Activated CD8-positive, alpha-beta T cell treated with anti-CD3 and anti-CD28 coated beads, Interleukin-2, amount 10 ng/mL, durations not matched to agents 7 days and 5 days (primary cell): Measurements from ENCODE around the gene PRR11. TPM values are rescaled to one million over a fixed set of nuclear protein-coding genes. Genes with fewer than 3 reads are reported as not detected.
A peak's percentile ranks its signal among the peaks of the same experiment; 100 is the strongest.
"Not testable (repeated sequence)": the region's sequence is repeated elsewhere in the genome, so short reads cannot be mapped to it uniquely, and the experiment has no call there.

Source experiments
- ATAC-seq: fragments of 150-1000 bp; cut with Tn5 transposase; one replicate; pipeline ENCODE4 v1.10.0; 2021; ENCODE audit warnings: moderate library complexity
- CTCF ChIA-PET: fragments of 350-600 bp; sonication (Branson Sonifier 250); formaldehyde crosslinking; loops from one replicate; lab custom pipeline; 2021; ENCODE audit warnings: antibody characterized with exemption; lab: Charles Lee
- POLR2A ChIA-PET: fragments of 350-600 bp; sonication (Branson Sonifier 250); formaldehyde crosslinking; loops from one replicate; lab custom pipeline; 2021; ENCODE audit warnings: antibody characterized with exemption; lab: Charles Lee
- DNase-seq: peaks from one replicate; pipeline ENCODE4 v3.0.0-alpha.2; 2020
- H3K27ac Mint-ChIP-seq: one replicate; pipeline ENCODE4 v1.8.0; 2021; ENCODE audit warnings: mild to moderate bottlenecking, mixed read lengths
- H3K27me3 Mint-ChIP-seq: one replicate; pipeline ENCODE4 v1.8.0; 2021; ENCODE audit warnings: low read depth, mixed read lengths
- H3K36me3 Mint-ChIP-seq: one replicate; pipeline ENCODE4 v1.8.0; 2021; ENCODE audit warnings: low read depth, mixed read lengths
- H3K4me1 Mint-ChIP-seq: one replicate; pipeline ENCODE4 v1.8.0; 2021; ENCODE audit warnings: low read depth, mixed read lengths
- H3K4me3 Mint-ChIP-seq: one replicate; pipeline ENCODE4 v1.8.0; 2021; ENCODE audit warnings: mild to moderate bottlenecking, mixed read lengths
- H3K9me3 Mint-ChIP-seq: one replicate; pipeline ENCODE4 v1.8.0; 2022; ENCODE audit warnings: mixed read lengths; ENCODE audit not compliant: insufficient read depth
- total RNA-seq, 2 experiments: library from RNA; stranded (reverse); gene quantifications; one replicate each; pipeline ENCODE4 v1.2.3, GENCODE V29; 2021

Gene PRR11
- total RNA-seq, 2 experiments from 2014 or later = 91.9 to 92.1 TPM

GRCh38 chr17:59126809-59127417 is 28.6 kb upstream of the PRR11 start:
- POLR2A ChIA-PET = no interaction called here
- CTCF ChIA-PET = no interaction called here
- no peak for ATAC-seq
- no peaks in the 10 kb centered on the region for H3K9me3 Mint-ChIP-seq
- H3K27ac Mint-ChIP-seq = no peak overlapping the region
- H3K27me3 Mint-ChIP-seq = no peaks in the 10 kb centered on the region
- peaks cover 2% of the 10 kb centered on the region for H3K4me1 Mint-ChIP-seq
- DNase-seq = no peak
- peaks cover 28% of the 10 kb centered on the region for H3K36me3 Mint-ChIP-seq
- no peak overlapping the region for H3K4me3 Mint-ChIP-seq

- Mint-ChIP-seq H3K36me3 (peaks cover 17% of the 10 kb centered on the region), H3K9me3 (no peaks in the 10 kb centered on the region), H3K27me3 (no peaks in the 10 kb centered on the region), H3K27ac (no peak overlapping the region), H3K4me3 (no peak overlapping the region), H3K4me1 (peaks cover 2% of the 10 kb centered on the region)
- no peak for DNase-seq
- POLR2A ChIA-PET = no interaction called here
- ATAC-seq = no peak
- CTCF ChIA-PET = no interaction called here
Measured at GRCh38 chr17:59129814-59130213, 25.7 kb upstream of the PRR11 start.

GRCh38 chr17:59131131-59131530 is 24.4 kb upstream of the PRR11 start:
- peaks cover 4% of the 10 kb centered on the region for H3K4me1 Mint-ChIP-seq
- DNase-seq = no peak
- CTCF ChIA-PET = interaction anchor here (1.0 kb wide), 1 partner anchor 19 kb away, joined by 3 read pairs; no protein-coding TSS in a partner anchor
- POLR2A ChIA-PET = no interaction called here
- H3K9me3 Mint-ChIP-seq = no peaks in the 10 kb centered on the region
- no peak overlapping the region for H3K4me3 Mint-ChIP-seq
- H3K27me3 Mint-ChIP-seq = no peaks in the 10 kb centered on the region
- no peak for ATAC-seq
- no peak overlapping the region for H3K27ac Mint-ChIP-seq
- peaks cover 20% of the 10 kb centered on the region for H3K36me3 Mint-ChIP-seq

GRCh38 chr17:59138339-59138738 is 17.2 kb upstream of the PRR11 start:
- DNase-seq, ATAC-seq, H3K9me3 Mint-ChIP-seq, H3K4me1 Mint-ChIP-seq, POLR2A ChIA-PET, CTCF ChIA-PET, H3K4me3 Mint-ChIP-seq, H3K27me3 Mint-ChIP-seq, H3K27ac Mint-ChIP-seq: not testable (repeated sequence)
- H3K36me3 Mint-ChIP-seq = peaks cover 12% of the 10 kb centered on the region

- H3K36me3 Mint-ChIP-seq = peaks cover 19% of the 10 kb centered on the region
- no peak overlapping the region for H3K27ac Mint-ChIP-seq
- ATAC-seq (no peak), DNase-seq (no peak)
- peaks cover 2% of the 10 kb centered on the region for H3K4me1 Mint-ChIP-seq
- no peak overlapping the region for H3K4me3 Mint-ChIP-seq
- ChIA-PET CTCF (no interaction called here), POLR2A (no interaction called here)
- H3K9me3 Mint-ChIP-seq = no peaks in the 10 kb centered on the region
- H3K27me3 Mint-ChIP-seq = no peaks in the 10 kb centered on the region
Measured at GRCh38 chr17:59139939-59140338, 15.6 kb upstream of the PRR11 start.

GRCh38 chr17:59141860-59142259 is 13.7 kb upstream of the PRR11 start:
- no peak for ATAC-seq
- no peak overlapping the region for H3K4me3 Mint-ChIP-seq
- H3K27me3 Mint-ChIP-seq = no peaks in the 10 kb centered on the region
- ChIA-PET CTCF (no interaction called here), POLR2A (no interaction called here)
- H3K4me1 Mint-ChIP-seq = no peaks in the 10 kb centered on the region
- H3K27ac Mint-ChIP-seq = no peak overlapping the region
- no peak for DNase-seq
- H3K36me3 Mint-ChIP-seq = peaks cover 29% of the 10 kb centered on the region
- H3K9me3 Mint-ChIP-seq = no peaks in the 10 kb centered on the region

GRCh38 chr17:59145571-59146096 is 9.9 kb upstream of the PRR11 start:
- no peak overlapping the region for H3K27ac Mint-ChIP-seq
- POLR2A ChIA-PET = interaction anchor here (2.2 kb wide), 1 partner anchor 9 kb away, joined by 8 read pairs; the partner anchor contains the start of gene SKA2

GRCh38 chr17:59149051-59149450 is 6.5 kb upstream of the PRR11 start:
- Mint-ChIP-seq H3K4me3 (no peak overlapping the region), H3K9me3 (no peaks in the 10 kb centered on the region), H3K27ac (no peak overlapping the region), H3K27me3 (no peaks in the 10 kb centered on the region), H3K4me1 (peaks cover 43% of the 10 kb centered on the region), H3K36me3 (peaks cover 56% of the 10 kb centered on the region)
- POLR2A ChIA-PET = no interaction called here
- CTCF ChIA-PET = interaction anchor here (1.5 kb wide), 2 partner anchors 22 to 90 kb away, joined by 3 read pairs; no protein-coding TSS in a partner anchor
- ATAC-seq (no peak), DNase-seq (no peak)

More at GRCh38 chr17:59145571-59146096, 9.9 kb upstream of the PRR11 start:
- CTCF ChIA-PET = interaction anchor here (0.7 to 1.4 kb wide), 3 partner anchors 9 to 116 kb away, joined by 3 read pairs; partner anchors contain the start of genes PRR11 and SKA2
- peaks cover 40% of the 10 kb centered on the region for H3K36me3 Mint-ChIP-seq
- DNase-seq (no peak), ATAC-seq (no peak)
- no peak overlapping the region for H3K4me3 Mint-ChIP-seq
- no peaks in the 10 kb centered on the region for H3K9me3 Mint-ChIP-seq
- peaks cover 19% of the 10 kb centered on the region for H3K4me1 Mint-ChIP-seq
- no peaks in the 10 kb centered on the region for H3K27me3 Mint-ChIP-seq

- peak; percentile 51 for DNase-seq
- ChIA-PET CTCF (interaction anchor here (0.8 to 1.5 kb wide), 5 partner anchors 16 to 89 kb away, joined by 3 to 4 read pairs (median 3); partner anchors contain the start of gene TRIM37), POLR2A (interaction anchor here (0.7 kb wide), 1 partner anchor 518 kb away, joined by 3 read pairs; no protein-coding TSS in a partner anchor)
- H3K36me3 Mint-ChIP-seq = peaks cover 54% of the 10 kb centered on the region
- H3K27ac Mint-ChIP-seq = peak overlapping the region; percentile 64
- ATAC-seq = peak; percentile 49
- no peaks in the 10 kb centered on the region for H3K9me3 Mint-ChIP-seq
- peaks cover 43% of the 10 kb centered on the region for H3K4me1 Mint-ChIP-seq
- no peak overlapping the region for H3K4me3 Mint-ChIP-seq
- no peaks in the 10 kb centered on the region for H3K27me3 Mint-ChIP-seq
Measured at GRCh38 chr17:59149841-59150511, 5.6 kb upstream of the PRR11 start.

GRCh38 chr17:59151006-59151405 is 4.5 kb upstream of the PRR11 start:
- Mint-ChIP-seq H3K4me1 (peaks cover 43% of the 10 kb centered on the region), H3K27me3 (no peaks in the 10 kb centered on the region), H3K27ac (no peak overlapping the region), H3K4me3 (no peak overlapping the region), H3K9me3 (no peaks in the 10 kb centered on the region), H3K36me3 (peaks cover 46% of the 10 kb centered on the region)
- ChIA-PET POLR2A (no interaction called here), CTCF (no interaction called here)
- ATAC-seq (no peak), DNase-seq (no peak)

GRCh38 chr17:59151591-59151990 is 4.0 kb upstream of the PRR11 start:
- peaks cover 45% of the 10 kb centered on the region for H3K36me3 Mint-ChIP-seq
- CTCF ChIA-PET = interaction anchor here (0.9 to 1.6 kb wide), 3 partner anchors 33 to 58 kb away, joined by 3 to 5 read pairs (median 4); partner anchors contain the start of genes SMG8 and TRIM37
- ATAC-seq (no peak), DNase-seq (no peak)
- no peaks in the 10 kb centered on the region for H3K9me3 Mint-ChIP-seq
- no peak overlapping the region for H3K27ac Mint-ChIP-seq
- peak overlapping the region; percentile 4 for H3K4me3 Mint-ChIP-seq
- POLR2A ChIA-PET = interaction anchor here (0.9 kb wide), 1 partner anchor 45 kb away, joined by 3 read pairs; the partner anchor contains the start of gene TRIM37
- H3K4me1 Mint-ChIP-seq = peaks cover 45% of the 10 kb centered on the region
- H3K27me3 Mint-ChIP-seq = no peaks in the 10 kb centered on the region
